GM18499 (cell line): Measurements from ENCODE around the gene PDE3B.
"Not testable (repeated sequence)": the region's sequence is repeated elsewhere in the genome, so short reads cannot be mapped to it uniquely, and the experiment has no call there.

ENCODE experiments used
- ATAC-seq: cut with Tn5 transposase; IDR thresholded peaks from one replicate; pipeline ENCODE4 v1.9.1; 2021; ENCODE audit warnings: moderate number of reproducible peaks; ENCODE audit not compliant: insufficient read depth, unreplicated experiment

Gene PDE3B

DNA sequence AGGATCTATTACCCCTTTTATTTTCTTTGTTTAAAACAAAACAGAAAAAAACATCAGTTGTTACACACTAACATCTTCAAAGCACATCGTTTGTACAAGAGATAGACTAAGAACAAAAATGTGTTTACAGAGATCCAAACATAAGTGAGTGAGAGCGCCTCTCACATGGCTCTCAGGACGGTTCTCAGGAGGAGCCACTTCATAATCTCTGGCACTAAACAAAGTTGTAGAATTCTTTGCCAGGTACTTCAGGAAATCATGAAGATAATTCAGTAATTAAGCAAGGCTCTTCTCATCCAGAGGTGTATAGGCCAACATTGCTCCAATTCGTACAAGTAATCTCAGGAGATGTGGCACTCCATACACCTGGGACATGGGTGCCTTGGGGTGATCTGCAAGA is 29.8 kb downstream of the PDE3B start:
- ATAC-seq = no peak

DNA sequence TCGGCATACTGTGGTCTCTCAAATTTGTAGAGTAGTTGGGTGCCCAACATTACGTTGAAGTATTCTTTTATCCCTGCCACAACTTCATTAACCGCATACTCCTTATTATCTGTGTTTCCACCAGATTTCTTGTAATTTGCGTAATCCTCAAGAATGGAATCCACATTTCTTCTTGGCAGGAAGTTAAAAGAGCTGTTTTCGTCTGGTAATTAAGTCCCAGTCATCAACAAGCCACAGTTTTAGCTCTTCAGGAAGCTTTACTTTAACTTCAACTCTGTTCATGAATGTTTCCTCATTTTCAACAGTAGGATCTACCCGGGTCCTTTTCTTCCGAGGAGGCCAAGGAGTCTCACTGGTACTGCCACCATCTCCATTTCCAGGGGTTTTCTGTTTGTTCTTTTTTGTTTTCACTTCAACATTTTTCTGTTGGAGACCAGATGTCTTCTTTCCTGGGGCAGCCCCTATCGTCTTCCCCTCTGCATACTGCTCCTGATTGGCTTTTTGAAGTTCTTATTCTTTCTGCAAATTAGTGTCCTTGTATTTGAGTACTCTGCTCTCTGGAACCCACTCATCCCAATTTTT is 30.3 kb downstream of the PDE3B start:
- ATAC-seq = no peak

DNA sequence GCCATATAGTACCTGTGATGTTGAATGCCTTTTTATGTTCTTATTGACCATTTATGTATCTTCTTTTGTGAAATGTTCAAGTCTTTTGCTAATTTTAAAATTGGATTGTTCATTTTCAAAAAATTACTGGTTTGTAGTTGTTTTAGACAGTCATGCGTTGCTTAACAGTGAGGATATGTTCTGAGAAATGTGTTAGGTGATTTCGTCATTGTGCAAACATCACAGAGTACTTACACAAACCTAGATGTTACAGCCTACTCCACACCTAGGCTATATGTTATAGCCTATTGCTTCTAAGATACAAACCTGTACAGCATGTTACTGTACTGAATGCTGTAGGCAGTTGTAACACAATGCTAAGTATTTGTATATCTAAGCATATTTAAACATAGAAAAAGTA is 32.5 kb downstream of the PDE3B start:
- no peak for ATAC-seq

DNA sequence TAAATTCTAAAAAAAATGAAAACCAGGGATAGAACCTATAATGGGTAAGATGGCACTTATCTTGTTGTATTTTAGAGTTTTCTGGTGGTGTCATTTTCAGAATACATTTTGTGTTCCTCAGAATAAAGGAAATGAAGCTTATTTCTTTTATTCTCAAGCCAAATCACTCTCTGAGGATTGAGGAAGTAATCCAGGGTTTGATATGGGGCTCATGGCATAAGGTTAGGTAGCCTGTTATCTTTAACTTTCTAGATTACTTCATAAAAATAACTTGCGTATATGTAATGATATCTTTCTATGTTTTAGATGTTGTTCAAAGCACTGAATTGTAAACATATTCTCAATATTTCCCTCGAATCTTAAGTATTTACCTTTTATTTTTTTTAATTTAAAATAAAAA is 33.5 kb downstream of the PDE3B start:
- ATAC-seq = no peak

DNA sequence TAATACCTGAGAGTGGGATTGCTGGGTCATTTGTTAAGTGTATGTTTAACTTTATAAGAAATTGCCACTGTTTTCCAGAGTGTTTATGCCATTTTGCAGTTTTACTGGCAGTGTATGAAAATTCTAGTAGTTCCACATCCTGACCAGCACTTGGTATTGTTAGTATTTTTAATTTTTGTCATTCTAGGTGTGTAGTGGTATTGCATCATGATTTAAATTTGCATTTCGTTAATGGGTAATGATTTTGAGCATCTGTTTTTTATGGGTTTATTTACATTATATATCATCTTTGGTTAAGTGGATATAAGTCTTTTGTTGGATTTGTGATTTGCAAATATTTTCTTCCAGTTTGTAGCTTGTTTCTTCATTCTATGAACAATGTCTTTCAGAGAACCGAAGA is 34.7 kb downstream of the PDE3B start:
- no peak for ATAC-seq

DNA sequence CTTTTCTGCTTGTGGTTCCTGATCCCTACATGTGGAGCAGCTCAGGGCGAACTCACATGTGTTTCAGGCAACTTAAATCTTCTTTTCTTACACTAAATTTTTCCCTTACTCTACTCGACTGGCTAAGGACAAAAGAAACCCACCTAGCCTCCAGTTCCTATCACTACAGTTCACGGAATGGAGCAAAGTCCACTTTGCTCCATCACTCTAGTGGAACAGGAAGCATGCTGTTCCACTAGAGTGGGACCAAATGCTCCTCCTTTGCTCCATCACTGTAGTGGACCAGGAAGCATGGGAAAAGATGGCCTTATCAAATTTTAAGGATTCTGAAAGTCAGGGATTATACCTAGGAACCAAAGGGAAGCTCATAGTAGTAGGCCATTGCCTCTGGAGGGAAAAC is 36.1 kb downstream of the PDE3B start:
- no peak for ATAC-seq

DNA sequence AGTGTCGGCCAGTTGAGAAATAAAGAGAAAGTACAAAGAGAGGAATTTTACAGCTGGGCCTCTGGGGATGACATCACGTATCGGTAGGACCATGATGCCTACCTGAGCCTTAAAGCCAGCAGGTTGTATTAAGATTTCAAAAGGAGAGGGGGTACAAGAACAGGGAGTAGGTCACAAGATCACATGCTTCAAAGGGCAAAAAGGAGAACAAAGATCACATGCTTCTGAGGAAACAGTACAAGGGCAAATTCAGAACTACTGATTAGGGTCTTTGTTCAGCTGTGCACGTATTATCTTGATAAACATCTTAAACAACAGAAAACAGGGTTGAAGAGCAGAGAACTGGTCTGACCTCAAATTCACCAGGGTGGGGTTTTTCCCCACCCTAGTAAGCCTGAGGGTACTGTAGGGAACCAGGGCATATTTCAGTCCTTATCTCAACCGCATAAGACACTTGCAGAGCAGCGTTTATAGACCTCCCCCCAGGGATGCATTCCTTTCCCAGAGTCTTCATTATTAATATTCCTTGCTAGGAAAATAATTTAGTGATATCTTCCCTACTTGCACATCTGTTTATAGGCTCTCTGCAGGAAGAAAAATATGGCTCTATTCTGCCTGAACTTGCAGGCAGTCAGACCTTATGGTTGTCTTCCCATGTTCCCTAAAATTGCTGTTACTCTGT is 40.8 kb downstream of the PDE3B start:
- ATAC-seq = not testable (repeated sequence)

DNA sequence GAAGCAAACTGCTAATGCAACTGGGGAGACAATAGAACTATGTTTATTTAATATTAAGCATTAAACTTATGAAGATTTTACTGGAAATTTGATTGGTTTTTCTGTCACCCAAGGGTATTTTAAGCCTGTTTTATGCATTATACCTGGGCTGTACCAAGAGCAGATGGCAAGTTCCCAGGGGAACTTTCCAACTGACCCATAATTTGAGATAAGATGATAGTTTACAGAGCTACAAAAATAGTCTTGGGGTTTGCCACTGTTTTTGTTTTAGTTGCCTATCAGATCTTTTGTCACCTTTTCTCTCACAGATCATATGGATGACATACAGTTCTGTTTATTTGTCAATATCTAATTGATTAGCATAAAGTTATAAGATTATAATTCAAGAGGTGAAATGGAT is 43.9 kb downstream of the PDE3B start:
- ATAC-seq = no peak

DNA sequence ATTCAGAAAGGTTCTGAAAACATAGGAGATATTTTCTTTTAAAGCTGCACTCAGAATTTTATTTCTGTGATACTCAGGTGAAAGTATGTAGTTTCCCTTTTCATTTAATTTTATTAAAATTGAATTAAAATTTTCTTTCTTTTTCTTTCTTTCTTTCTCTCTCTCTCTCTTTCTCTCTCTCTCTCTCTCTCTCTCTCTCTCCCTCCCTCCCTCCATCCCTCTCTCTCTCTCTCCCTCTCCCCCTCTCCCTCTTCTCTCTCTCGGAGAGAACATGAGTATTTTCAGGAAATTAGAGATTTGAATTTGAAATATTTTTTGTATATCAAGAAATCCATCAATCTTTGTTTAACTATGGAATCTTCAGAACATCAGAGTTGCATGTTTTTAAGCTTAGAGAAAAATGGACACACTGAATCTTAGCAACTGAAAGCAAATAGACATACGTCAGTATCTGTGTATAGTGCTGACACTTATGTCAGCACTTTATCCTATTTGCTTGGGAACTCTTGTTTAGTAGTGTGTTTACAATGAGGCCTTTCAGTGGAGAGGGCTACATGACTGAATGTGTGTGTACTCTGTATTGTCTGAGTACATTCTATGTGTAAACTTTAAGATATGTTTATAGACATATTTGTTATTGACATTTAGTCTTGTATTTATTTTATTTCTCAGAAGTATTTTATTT is 44.5 kb downstream of the PDE3B start:
- no peak for ATAC-seq

DNA sequence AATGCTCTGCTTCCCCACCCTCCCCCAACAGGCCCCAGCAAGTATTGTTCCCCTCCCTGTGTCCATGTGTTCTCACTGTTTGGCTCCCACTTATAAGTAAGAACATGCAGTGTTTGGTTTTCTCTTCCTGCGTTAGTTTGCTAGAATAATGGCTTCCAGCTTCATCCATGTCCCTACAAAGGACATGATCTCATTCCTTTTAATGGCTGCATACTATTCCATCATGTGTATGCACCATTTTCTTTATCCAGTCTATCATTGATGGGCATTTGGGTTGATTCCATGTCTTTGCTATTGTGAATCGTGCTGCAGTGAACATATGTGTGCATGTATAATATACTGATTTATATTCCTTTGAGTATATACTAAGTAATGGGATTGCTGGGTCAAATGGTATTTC is 52.1 kb downstream of the PDE3B start:
- ATAC-seq = not testable (repeated sequence)

DNA sequence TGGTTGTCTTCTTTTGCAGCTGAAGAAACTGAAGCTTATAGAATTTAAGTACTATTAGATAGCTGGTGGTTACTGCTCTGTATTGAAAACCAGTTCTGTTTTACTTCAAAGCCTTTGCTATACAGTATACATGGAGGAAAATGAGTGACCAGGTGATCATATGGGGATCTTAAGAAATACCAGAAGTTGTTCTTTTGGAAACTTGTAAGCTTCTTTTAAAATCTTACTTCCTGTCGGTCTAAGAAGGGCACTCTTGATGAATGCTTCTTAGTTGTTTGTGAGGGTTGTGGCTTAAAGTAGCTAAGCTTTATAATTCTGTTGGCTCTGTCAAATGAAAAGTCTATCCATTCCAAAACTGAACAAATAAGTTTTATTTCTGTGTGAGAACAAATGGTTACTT is 55.2 kb downstream of the PDE3B start:
- no peak for ATAC-seq

DNA sequence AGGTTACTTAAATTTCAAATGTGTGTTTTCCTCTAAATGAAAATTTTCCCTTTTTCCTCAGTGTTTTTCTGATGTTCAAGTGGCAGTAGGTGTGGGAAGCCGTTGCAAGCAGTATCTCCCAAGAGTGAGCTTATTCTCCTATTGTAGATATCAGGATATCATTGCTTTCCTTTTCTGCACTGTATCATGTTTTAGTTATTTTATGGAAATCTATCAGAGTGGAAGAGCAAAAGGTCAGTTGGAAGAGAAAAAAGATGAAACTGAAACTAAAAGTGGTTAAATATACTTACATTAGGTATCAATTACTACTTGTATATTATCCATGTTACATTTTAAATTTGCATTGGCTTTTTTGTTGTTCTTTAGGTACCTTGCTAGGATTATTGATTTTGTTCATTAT is 57.0 kb downstream of the PDE3B start:
- no peak for ATAC-seq

DNA sequence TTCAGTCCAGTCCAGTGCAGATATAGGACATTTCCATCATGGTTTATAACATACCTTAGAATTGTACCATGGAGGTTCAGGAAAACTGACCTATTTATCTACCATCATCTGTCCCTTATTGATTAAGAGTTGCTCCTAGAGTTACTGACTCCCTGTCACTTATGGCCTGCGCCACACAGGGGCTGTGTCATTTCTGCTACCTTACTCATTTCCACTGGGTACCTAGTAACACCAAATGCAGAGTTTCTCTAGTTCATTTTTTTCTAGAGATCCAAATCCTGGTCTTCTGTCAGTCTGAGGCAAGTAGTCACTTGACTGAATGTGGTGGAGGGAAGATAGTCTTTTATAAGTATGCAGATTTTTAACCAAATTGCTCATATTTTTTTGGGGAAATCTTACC is 59.2 kb downstream of the PDE3B start:
- no peak for ATAC-seq

DNA sequence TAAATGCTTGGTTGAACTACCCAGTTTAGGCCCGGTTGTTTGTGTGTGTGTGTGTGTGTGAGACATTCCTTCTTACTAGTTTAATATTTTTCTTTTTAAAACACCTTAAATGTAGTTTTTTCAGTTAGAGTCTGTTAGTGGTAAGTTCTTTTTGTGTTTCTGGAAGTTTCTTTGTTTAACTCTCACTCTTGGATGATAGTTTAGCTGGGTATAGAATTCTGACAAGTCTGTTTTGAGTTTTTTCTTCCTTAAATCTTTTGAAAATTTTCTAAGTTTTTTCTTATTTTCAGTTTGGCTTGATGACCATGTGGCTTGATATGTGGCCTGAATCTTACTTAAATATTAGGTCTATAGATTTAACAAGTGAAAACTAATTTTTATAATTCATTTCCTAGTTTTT is 60.1 kb downstream of the PDE3B start:
- ATAC-seq = no peak

DNA sequence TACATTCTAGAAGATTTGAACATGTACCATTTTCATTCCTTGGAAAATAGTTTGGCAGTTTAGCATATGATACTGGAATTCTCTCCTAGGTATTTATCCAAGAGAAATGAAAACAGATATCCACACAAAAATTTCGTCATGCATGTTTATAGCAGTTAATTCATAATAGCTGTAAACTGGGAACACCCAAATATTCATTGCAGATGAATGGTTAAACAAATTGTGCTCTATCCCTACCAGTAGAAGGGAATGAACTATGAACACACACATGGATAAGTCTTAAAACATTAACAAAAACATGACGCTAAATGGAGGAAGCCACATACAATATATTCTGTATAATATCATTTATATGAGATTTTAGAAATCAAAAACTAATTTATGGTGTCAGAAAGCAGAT is 61.5 kb downstream of the PDE3B start:
- ATAC-seq = no peak

DNA sequence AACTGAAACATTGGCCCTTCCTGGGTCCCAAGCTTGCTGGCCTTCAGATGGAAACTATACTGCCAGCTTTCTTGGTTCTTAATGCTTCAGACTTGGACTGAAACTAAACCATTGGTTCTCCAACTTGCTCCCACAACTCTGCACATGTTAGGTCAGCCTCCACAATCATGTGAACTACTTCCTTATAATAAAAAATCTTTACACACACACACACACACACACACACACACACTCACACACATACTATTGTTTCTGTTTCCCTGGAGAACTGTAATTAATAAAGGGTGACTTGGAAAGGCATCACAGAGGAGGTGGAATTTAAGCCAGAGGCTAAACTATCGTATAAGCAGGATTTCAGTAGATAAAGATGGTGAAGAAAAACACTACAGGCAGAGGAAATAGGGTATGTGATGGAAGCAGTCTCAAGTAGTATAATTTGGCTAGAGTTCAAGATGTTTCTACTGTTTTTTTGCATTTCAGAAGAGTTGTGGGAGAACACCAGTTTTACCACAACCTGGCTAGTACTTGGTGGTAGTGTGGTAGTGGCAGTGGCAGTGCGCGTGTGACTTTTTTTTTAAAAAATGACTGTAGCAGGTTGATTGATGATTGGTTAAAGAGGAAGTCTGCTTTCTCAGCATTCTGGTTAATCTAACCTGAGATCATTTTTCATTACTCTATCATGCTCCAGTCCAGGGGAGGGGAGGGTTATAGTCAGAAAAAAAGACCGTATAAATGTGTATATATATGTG is 70.1 kb downstream of the PDE3B start:
- ATAC-seq = no peak

DNA sequence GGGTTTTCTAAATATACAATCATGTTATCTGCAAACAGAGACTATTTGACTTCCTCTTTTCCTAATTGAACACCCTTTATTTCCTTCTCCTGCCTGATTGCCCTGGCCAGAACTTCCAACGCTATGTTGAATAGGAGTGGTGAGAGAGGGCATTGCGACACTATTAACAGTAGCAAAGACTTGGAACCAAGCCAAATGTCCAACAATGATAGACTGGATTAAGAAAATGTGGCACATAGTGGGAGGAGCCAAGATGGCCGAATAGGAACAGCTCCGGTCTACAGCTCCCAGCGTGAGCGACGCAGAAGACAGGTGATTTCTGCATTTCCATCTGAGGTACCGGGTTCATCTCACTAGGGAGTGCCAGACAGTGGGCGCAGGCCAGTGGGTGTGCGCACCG is 72.1 kb downstream of the PDE3B start:
- ATAC-seq = not testable (repeated sequence)

DNA sequence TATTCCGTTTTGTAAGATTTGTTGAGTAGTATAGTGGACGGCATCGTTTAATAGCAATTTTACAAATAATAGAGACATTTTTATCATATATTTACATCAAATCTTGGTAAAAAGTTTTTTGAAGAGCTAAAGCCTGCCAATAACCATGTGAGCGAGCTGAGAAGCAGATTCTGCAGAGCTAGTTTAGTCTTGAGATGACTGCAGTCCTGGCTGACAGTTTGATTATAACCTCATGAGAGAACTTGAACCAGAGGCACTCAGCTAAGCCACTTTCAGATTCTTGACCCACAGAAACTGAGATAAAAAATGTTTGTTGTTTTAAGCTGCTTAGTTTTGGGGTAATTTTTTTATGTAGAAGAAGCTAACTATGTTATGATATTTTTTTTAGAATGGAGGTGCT is 78.9 kb downstream of the PDE3B start:
- ATAC-seq = no peak

DNA sequence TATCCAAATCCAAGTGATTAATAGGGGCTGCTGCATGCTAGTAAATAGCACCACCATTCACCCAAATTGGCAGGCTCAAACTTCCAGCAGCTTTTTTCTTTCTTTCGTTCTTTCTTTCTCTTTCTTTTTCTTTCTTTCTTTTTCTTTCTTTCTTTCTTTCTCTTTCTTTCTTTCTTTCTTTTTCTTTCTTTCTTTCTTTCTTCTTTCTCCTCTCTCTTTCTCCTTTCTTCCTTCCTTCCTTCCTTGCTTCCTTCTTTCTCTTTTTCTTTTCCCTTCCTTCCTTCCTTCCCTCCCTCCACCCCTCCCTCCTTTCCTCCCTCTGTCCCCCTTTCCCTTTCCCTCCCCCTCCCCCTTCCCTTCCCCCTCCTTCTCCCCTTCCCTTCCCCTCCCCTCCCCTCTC is 81.5 kb downstream of the PDE3B start:
- ATAC-seq = no peak

DNA sequence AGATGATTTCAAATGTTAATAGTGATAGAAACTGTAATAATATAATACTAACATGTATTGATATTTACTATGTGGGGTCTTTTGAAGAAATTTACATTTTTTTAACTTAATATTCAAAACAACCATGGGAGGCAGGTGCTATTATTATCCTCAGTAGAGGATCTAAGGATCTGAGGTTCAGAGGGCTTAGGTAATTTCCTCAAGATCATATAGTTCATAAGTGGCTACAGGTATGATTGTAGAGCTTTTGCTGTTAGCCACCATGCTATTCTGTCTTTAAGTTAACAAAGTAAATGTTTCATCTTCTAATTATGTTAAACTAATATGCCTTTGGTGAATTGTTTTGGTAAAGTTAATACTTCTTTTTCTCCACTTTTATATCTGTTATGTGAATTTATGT is 83.6 kb downstream of the PDE3B start:
- ATAC-seq = no peak

DNA sequence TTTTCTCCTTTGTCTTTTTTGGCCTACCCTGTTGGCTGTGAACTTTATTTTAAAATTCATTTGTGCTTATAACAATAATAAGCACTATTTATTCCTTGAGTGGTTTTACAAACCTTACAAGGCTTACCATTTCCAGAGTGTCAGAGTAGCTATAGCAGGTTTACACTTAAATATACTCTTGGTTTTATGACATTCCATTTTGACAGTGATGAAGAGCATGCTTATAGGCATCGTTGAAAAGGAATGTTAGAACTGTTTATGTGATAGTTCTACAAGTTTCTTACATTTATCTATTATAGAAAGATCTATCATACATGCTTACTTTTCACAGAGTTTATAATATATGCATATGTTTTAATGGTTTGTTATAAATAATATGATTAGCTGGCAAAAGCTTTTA is 84.1 kb downstream of the PDE3B start:
- ATAC-seq = no peak
